Testis (tissue), 2 donors: ENCODE measurements around the gene ACSL4.

Source experiments
- POLR2A ChIP-seq: fragments of 450-650 bp; IDR thresholded peaks from one replicate; pipeline ENCODE4 v1.6.1; 2017; ENCODE audit warnings: antibody characterized with exemption, mild to moderate bottlenecking, moderate library complexity
- TF ChIP-seq, protein P1 (sequence below), 3 experiments: fragments of 450-650 bp in 2 of 3; fragments of 200-600 bp in 1 of 3; sonication (generic) in 1 of 3; IDR thresholded peaks; one replicate each; pipeline ENCODE4 v1.5.1; 2016 to 2019; ENCODE audit warnings: antibody characterized with exemption in 3 of 3, mild to moderate bottlenecking in 2 of 3, moderate library complexity in 1 of 3

GRCh38 chrX:109622270-109622669 is 110.8 kb downstream of the ACSL4 start:
- TF ChIP-seq, protein P1, sequence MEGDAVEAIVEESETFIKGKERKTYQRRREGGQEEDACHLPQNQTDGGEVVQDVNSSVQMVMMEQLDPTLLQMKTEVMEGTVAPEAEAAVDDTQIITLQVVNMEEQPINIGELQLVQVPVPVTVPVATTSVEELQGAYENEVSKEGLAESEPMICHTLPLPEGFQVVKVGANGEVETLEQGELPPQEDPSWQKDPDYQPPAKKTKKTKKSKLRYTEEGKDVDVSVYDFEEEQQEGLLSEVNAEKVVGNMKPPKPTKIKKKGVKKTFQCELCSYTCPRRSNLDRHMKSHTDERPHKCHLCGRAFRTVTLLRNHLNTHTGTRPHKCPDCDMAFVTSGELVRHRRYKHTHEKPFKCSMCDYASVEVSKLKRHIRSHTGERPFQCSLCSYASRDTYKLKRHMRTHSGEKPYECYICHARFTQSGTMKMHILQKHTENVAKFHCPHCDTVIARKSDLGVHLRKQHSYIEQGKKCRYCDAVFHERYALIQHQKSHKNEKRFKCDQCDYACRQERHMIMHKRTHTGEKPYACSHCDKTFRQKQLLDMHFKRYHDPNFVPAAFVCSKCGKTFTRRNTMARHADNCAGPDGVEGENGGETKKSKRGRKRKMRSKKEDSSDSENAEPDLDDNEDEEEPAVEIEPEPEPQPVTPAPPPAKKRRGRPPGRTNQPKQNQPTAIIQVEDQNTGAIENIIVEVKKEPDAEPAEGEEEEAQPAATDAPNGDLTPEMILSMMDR (IDR thresholded peaks at IDR 0.05), result no peak
- no peak for TF ChIP-seq POLR2A
